GM19438 (cell line): ENCODE measurements around the gene SHKBP1.

Source experiments
- ATAC-seq: cut with Tn5 transposase; IDR thresholded peaks from one replicate; pipeline ENCODE4 v1.9.1; 2021; ENCODE audit warnings: low read depth; ENCODE audit not compliant: unreplicated experiment

SHKBP1 gene

DNA sequence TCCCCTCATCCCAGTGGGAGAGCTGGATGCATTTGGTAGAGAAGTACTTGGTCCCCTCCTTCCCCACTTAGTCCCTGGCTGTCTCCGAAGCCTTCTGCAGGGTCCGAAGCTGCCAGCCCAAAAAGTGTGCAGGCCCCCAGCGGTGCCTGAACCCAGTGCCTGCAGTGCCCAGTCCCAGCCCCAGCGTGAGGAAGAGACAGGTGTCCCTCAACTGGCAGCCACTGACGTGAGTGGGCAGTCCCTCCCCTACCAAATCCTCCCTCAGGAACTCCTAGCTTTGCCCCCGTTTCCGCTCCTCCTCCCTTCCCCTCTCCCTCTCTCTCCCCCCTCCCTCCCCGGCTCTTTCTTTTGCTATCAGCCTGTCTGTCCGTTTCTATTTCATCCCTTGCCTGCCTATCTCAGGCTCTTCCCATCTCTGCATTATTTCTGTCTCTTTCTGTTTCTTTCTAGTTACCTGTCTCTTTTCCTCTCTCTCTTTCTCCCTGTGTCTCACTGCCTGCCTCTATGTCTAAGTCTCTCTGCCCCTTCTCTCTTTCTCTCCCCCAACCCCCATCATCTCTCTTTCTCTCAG lies 22.7 kb downstream of the SHKBP1 start:
- ATAC-seq = no peak

DNA sequence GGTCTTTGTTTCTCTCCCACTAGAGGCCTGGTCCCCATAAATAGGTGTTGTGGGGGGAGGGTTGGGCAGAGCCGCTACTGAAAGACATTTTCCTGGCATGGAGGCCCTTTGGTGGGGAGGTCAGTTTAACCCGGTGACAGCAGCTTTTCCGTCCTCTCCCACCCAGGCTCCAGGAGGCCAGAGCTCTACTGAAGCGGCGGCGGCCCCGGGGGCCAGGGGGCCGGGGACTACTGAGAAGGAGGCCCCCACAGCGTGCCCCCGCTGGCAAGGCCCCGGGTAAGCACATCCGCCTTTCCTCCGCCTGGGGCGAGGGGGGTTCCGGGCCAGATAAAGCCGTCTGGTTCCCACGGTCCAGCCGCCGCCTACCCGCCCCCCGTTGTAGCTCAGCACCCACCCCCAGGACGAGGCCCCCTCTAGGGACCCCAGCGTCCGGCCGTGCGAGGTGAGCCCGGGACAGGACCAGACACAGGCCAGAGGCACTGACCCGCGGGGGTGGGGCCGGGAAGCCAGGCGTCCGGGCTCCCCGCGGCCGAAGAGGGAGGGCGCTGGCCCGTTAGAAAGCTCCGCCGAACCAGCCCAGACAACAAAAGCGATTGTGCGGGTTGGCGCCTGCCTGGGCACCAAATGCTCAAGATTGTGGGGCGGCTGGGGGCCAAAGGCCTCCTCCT lies 23.4 kb downstream of the SHKBP1 start:
- no peak for ATAC-seq

DNA sequence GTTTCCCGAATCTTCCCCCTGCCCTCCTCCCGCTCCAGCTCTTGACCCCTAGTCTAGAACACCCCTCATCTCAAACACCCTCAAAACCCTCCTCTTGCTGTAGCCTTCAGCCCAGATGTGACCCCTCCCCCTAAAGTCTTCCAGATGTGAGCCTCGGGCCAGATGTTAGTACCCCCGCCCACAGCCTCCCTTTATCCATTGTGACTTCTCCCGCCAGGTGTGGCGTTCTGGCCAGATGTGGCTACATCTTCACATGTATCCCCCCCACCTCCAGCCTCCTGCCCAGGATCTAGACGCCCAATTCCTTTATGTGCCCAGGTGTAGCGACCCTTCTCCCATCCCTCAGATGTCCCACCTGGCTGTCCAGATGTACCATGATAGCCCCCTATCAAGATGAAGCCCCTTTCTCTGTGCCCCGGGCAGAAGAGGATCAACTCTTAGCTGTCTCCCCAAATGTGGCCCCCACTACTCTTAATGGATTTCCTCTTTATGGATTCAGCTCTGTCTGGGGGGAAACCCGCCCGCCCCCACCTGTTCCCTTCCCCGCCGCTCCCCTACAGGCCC lies 24.0 kb downstream of the SHKBP1 start:
- ATAC-seq = no peak

DNA sequence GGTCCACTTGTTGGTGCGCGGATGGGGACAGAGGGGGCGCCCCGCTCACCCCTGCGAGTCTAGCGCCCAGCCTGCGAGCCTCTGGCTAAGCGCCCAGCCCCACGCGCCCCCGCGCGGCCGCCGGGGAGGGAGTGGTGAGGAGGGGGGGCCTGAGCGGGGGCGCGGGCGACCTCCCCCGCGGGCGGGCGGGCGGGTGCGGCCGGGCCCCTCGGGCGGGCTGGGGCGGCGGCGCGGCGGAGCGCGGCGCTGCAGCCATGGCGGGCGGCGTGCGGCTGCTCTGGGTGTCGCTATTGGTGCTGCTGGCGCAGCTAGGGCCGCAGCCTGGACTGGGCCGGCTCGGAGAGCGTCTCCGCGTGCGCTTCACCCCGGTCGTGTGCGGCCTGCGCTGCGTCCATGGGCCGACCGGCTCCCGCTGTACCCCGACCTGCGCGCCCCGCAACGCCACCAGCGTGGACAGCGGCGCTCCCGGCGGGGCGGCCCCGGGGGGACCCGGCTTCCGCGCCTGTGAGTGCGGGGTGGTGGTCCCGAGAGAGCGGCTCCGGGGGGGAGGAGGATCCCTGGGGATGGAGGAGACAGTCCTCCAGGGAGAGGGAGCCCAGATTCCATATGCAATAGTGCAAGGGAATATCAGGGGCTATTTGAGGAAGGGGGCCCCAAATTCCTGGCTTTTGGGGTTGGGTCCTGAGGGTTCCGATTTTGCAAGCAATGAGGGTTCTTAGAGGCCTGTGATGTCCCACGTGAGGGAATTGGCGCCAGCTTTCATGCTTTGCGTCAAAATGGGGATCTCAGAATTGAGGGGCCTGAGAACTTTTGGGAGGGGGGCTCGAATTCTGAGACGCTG lies 24.7 kb downstream of the SHKBP1 start, which contains the start of gene LTBP4:
Gene LTBP4 (plus strand): TSS at position 236 of the 841 bp plus-strand sequence. CDS start 19 bp downstream, at position 255.
- ATAC-seq = no peak

DNA sequence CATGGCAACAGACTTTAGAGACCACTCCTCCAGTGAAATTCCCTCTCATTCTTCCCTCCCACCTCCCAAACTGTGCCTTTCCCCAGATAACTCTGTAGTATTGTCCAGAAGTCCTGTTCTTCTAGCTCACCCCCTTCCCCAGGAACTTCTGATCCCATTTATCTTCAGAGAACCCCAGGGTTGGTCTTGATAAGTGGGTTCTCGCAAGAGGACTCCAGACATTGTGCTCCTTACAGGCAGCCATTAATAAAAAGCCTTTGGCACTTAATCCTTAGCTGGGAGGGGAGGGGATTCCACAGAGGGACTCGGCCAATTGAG lies 26.4 kb downstream of the SHKBP1 start:
- ATAC-seq = no peak

DNA sequence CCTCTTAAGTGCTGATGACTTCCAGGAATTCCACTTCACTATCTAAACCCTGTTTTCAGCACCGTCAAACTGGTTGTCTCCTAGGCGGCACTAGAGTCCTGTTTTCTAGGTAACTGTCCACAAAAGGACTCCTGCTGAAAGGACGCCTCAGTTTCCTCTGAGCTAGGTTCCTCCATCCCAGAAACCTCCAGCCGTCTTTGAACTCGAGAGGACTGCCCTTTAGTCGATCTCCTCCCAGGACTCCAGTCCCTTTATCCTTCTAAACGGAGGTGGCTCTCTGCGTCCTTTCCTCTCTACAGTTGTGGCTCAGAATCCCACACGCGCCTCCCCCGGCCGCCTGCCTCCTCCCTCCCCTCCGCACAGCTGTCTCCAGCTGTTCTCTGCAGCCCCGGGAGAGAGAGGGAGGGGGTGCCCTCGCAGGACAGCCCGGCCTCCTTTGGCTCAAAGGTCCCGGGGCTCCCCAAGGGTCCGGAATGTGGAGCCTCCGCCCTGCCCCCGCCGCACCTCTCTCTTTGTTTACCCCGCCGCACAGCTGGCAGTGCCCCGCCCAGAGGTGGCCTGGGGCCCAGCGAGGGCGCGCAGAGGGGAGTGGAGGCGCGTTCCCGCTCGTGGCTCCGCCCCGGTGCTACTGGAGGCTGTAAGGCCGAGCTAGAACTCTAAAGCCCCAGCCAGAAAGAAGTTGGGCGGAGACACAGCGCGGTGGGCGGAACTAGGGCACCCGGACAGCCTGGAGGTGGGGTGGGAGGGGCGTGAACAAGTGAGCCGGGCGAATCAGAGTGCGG lies 26.9 kb downstream of the SHKBP1 start:
- ATAC-seq = peak; percentile 68

DNA sequence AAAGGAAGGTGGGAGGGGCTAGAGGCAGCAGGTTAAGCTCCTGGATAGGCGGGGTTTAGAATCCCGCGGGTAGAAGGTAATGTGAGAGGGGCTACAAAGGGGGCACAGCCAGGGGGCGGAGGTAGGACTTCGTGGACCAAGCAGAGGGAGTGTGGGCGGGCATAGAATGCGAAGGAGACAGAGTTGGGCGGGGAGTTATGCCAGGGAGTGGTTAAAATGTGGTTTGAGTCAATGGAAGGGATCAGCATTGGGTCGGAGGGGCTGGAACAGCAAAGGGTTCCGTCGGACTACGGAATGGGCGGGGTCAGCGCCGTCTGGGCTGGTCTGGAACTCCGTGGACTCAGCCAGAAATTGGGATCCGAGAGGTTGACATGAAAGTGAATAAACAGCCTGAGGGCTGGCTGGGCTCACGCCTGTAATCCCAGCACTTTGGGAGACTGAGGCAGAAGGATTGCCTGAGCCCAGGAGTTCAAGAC lies 27.5 kb downstream of the SHKBP1 start:
- no peak for ATAC-seq

DNA sequence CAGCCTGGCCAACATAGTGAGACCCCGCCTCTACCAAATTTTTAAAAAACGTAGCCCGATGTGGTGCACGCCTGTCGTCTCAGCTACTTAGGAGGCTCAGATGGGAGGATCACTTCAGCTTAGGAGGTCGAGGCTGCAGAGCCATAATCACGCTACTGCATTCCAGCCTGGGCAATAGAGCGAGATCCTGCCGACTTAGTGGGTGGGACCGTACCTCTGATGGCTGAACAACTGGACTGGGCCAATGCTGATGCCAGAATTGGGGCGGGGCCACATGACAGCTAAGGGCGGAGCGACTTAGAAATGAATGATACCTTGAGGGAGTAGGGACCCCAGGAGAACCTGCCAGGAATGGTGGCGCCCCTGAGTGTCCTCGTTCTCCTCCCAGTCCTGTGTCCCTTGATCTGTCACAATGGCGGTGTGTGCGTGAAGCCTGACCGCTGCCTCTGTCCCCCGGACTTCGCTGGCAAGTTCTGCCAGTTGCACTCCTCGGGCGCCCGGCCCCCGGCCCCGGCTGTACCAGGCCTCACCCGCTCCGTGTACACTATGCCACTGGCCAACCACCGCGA lies 28.1 kb downstream of the SHKBP1 start:
- no peak for ATAC-seq

DNA sequence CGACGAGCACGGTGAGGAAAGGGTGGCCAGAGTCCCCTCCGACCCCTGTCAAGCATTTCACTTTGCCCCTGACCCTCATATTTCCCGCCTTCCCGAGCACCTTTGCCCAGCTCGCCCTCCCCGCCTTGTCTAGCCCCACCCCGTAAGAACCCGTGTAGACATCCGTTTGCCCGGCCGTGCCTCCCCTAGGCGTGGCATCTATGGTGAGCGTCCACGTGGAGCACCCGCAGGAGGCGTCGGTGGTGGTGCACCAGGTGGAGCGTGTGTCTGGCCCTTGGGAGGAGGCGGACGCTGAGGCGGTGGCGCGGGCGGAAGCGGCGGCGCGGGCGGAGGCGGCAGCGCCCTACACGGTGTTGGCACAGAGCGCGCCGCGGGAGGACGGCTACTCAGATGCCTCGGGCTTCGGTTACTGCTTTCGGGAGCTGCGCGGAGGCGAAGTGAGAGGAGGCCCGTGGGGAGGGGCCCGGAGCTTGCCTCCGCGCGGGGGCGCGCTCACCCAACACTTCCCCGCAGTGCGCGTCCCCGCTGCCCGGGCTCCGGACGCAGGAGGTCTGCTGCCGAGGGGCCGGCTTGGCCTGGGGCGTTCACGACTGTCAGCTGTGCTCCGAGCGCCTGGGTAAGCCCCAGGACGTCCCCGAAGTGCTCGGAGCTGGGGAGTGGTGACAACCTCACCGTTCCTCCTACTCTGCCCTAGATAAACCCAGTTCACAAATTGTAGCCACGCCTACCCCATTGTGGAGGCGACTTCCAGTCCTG lies 28.7 kb downstream of the SHKBP1 start:
- ATAC-seq = no peak

DNA sequence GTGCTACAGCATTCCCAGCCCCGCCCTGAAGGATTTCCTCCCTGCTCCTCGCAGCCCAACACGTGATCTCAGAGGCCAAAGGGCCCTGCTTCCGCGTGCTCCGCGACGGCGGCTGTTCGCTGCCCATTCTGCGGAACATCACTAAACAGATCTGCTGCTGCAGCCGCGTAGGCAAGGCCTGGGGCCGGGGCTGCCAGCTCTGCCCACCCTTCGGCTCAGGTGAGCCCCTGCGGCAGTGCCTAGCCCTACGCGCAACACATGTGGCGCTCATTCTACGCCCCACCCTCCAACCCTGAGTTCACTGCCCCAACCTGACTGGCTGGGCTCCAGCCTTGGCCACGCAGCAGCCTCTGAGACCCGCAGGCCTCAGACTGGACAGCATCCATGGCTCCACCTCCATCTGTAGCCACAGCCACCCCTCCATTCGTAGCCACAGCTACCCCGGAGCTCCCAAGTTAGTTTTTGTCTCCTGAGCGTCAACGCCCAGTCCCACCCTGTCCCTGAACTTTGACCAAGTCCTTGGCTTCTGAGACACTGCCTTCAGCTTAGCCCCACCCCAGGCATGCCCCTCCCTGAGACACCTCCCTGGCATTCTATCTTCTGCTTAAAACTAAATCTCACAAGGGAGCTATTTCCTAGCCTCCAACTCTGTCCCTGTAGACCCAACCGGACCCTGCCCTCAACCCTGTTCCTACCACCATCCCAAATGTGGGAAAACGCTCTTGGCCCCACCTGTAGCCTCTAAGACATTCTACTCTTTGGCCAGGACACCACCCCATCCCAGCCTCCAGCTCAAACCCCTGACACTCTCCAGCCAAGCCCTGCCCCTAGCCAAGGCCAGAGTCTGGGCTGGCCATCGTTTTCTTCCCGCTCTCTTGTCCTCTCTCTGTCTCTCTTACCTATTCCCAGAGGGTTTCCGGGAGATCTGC lies 30.9 kb downstream of the SHKBP1 start:
- no peak for ATAC-seq

DNA sequence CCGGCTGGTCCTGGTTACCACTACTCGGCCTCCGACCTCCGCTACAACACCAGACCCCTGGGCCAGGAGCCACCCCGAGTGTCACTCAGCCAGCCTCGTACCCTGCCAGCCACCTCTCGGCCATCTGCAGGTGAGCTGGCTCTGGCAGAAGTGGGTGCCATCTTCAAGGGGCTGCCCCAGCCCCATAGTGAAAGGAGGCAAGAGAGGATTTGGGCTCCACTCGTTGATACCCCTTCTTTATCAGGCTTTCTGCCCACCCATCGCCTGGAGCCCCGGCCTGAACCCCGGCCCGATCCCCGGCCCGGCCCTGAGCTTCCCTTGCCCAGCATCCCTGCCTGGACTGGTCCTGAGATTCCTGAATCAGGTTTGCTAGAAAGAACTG lies 31.6 kb downstream of the SHKBP1 start:
- ATAC-seq = no peak

DNA sequence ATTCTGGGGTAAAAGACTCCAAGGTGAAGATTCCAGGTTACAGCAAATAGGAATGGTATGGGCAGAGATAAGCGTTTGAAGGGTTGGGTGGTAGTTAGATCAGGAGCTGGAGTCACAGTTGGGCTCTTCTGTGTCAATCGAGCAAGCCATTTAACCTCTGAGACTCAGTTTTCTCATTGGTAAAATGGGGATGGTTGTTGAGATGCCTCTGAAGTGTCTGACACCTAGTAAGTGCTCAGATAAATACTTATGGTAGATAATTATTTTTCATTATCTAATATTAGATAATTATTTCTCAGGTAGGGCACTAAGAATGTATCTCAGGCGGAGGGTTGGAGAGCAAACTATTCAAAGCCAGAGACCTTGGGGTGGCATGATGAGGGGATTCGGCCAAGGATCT lies 32.3 kb downstream of the SHKBP1 start:
- ATAC-seq = no peak

DNA sequence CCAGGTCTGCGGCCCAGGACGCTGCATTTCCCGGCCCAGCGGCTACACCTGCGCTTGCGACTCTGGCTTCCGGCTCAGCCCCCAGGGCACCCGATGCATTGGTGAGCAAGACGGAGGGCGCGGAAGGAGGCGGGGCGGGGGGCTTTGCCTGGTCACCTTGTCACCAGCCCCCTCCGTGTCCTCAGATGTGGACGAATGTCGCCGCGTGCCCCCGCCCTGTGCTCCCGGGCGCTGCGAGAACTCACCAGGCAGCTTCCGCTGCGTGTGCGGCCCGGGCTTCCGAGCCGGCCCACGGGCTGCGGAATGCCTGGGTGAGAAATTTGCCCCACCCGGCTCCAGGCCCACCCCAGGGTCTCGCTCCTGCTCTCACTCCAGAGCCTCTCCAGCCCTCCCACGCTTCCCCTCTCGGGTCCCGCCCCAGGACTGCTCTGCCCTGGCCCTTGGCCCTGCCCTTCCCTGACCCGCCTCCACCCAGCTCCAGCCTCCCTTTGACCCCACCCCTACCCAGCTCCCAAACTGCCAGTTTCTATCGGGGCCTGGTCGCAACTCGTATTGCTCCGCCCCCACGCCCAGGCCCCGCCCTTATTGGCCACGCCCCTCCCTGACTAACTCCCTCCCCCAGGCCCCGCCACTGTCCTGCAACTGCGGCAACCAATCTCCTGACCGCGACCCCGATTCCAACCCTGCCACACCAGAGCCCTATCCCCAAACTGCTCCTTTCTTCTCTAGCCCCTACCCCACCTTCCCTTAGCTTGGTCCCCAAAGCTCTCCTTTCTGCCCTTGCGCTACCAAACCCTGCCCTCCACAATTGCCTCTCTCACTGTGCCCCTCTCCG lies 33.1 kb downstream of the SHKBP1 start:
- peak; percentile 40 for ATAC-seq

DNA sequence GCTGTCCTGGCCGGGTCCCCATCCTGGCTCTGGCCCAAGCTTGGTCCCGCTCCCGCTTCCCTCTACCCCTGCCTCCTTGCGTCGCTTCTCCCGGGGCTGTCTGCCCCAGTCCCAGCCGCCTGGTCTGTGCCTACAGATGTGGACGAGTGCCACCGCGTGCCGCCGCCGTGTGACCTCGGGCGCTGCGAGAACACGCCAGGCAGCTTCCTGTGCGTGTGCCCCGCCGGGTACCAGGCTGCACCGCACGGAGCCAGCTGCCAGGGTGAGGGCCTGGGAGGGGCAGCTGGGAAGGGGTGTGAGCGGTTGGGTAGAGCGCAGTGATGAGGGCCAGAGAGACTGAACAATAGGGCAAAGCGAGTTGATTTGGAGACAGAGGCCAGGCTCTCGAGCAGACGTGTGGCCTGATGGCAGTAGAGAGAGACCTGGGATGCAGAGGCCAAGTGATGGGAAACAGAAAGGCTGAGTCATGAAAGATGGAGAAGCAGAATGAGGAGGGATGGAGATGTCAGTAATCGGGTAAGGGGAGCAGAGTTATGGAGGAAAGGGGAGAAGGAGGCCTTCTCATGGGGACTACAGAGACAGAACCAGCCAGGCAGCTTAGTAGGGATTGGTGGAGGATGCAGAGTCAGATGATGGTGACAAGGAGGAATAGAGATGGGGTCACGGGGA lies 33.9 kb downstream of the SHKBP1 start:
- ATAC-seq = no peak

DNA sequence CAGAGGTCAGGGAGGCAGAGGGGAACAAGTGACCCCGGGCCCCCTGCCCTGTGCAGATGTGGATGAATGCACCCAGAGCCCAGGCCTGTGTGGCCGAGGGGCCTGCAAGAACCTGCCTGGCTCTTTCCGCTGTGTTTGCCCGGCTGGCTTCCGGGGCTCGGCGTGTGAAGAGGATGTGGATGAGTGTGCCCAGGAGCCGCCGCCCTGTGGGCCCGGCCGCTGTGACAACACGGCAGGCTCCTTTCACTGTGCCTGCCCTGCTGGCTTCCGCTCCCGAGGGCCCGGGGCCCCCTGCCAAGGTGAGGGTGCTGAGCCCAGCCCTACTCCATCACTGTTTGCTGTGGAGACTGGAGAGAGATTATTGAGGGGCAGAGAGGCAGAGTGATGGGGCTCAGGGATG lies 34.4 kb downstream of the SHKBP1 start:
- no peak for ATAC-seq

DNA sequence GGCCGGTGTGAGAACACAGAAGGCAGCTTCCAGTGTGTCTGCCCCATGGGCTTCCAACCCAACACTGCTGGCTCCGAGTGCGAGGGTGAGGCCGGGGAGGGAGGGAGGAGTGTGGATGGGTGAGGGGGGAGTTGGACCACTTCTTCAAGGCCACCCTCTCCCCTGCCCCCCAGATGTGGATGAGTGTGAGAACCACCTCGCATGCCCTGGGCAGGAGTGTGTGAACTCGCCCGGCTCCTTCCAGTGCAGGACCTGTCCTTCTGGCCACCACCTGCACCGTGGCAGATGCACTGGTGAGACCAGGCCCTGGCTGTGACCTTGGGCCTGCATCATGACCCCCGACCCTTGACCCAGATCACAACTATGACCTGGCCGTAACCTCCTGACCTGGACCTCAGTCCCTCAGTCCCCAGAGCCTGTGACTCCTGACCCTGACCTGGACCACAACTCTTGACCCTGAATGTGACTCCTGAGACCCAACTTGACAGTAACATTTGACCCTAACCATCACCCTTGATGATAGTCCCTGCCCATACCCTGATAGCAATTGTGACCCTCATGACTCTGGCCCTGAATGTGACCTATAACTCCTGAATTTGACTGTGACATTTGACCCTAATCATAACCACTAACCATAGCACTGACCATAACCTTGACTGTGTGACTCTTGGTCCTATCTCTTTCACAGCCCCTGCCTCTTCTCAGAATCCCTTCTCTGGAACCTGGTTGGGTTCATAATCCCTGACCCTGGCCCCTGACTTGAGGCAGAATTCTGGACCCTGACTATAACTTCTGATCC lies 35.4 kb downstream of the SHKBP1 start:
- ATAC-seq = no peak
